ENCODE measurements around the gene KRTAP9-7.

Gene KRTAP9-7

DNA sequence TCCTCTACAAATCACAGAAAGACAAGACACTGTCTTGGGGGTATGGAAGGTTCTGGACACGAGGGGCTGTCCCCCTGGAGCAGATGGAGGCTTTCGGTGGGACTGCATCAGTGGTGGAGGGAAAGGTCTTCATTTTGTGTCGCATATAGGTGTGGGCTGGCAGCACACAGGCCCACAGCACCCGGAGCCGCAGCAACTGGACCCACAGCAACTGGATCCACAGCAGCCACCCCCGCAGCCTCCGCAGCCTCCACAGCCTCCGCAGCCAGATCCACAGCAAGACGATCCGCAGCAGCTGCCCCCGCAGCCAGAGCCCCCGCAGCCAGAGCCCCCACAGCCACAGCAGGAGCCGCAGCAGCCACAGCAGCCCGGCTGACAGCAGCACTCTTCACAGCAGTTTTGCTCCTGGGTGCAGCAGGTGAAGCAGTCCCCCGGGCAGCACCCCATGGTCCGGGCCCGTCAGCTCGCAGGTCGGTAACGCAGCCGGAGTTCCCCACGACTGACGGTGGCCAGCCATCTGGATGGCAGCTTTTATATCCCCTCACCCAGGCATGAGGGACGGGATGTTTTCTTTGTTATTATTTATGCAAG lies 39.8 kb downstream of the KRTAP9-7 start, which contains the start of gene KRTAP17-1:
TSS of gene KRTAP17-1 (minus strand) at position 507 of the 591 bp plus-strand sequence. CDS start at position 447, 60 bp downstream.
- DNase-seq (ENCODE audit: low read depth), result no peak
- H3K4me3 ChIP-seq (ENCODE audit: low read depth, low read length), result no peak within 1 kb of the TSS

GRCh38 chr17:41315814-41316445 lies 40.4 kb downstream of the KRTAP9-7 start:
- no peak for DNase-seq (ENCODE audit: low read depth)
- no peak overlapping the region for H3K4me3 ChIP-seq (ENCODE audit: low read depth, low read length)

DNA sequence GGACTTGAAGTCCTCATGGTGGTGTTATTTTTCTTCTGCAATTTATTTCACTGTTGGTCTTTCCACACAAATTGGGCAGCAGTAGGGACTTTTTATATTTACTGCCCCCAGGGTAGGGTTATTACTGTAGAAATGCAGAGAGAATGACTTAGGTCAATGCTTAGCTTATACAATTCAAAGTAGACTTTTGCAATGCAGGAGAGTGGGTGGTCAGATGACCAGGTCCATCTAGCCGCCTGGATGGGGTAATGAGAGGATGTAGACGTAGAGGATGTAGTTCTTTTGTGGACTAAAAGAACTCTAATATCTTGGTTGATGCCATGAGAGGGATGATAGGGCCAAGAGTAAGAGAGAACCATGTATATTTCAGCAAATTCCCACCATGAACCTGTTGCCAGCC lies 42.7 kb downstream of the KRTAP9-7 start:
- no peak for DNase-seq (ENCODE audit: low read depth)
- H3K4me3 ChIP-seq (ENCODE audit: low read depth, low read length), result no peak overlapping the region

GRCh38 chr17:41322094-41322902 lies 46.8 kb downstream of the KRTAP9-7 start:
- no peak overlapping the region for H3K4me3 ChIP-seq (ENCODE audit: low read depth, low read length)
- DNase-seq (ENCODE audit: low read depth), result peak; percentile 36

- no peak overlapping the region for H3K4me3 ChIP-seq (ENCODE audit: low read depth, low read length)
- DNase-seq (ENCODE audit: low read depth), result no peak
Observed at GRCh38 chr17:41322903-41323895, 47.7 kb downstream of the KRTAP9-7 start.

DNA sequence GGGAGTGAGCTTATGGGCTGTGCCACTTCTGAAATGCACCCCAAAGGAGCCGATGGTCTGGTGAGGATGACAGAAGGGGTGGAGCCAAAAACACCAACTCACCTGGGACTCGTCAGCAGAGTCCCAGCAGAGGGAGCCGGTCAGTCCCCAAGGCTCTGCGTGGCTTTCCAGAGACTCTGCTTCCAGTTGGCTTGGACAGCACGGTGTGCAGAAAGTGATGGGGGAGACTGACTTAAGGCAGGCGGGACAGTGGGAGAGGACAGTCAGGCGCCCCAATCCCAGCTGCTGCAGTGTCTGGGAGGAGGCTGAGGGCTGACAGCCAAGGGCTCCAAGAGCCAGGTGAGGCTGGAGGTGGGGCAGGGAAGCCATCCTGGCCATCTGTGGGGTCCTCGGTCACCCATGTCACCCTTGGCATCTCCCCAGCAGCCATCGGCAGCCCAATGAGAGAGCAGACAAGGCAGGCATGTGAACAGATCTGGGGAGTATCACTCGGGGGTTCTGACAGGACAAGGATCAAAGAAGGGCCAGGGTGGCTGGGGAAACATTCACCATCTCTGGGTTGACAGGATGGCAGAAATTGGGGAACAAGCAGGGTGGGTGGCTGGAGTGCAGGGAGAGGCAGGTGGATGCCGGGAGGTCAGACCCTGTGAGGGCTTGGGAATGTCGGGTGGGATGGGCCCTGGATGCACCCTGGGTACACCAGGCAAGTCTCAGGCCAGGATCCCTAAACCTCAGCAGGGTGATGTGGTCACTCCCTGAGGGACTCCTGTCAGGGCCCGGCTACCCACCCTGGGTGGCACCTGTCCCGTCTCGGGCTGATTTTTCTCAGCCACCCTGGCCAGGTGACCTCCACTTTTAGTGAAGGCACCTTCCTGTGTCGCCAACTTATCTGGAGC lies 48.9 kb downstream of the KRTAP9-7 start:
- DNase-seq (ENCODE audit: low read depth), result no peak
- no peak overlapping the region for H3K4me3 ChIP-seq (ENCODE audit: low read depth, low read length)

GRCh38 chr17:41325126-41325525 lies 49.6 kb downstream of the KRTAP9-7 start:
- no peak overlapping the region for H3K4me3 ChIP-seq (ENCODE audit: low read depth, low read length)
- DNase-seq (ENCODE audit: low read depth), result no peak

DNA sequence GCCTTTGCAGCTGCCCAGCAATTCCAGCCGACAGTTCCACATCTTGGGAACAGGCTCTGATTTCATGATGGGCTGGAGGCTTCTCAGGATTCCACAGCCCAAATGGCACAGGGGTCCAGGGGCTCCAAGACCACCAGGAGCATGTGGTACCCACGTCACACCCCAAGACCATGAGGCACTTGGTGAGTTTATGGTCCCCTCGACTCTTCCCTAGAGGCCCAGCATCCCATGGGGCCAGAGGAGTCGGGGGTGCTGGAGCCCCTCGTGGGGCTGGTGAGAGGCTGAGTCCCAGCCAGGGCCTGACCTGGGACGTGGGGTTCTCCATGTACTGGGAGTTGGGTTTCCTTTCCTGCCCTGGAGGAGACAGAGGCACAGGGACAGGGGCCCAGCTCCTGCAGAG lies 50.1 kb downstream of the KRTAP9-7 start:
- no peak overlapping the region for H3K4me3 ChIP-seq (ENCODE audit: low read depth, low read length)
- DNase-seq (ENCODE audit: low read depth), result no peak
